ENCODE results near the gene STX16.
"Not testable (repeated sequence)": the region's sequence is repeated elsewhere in the genome, so short reads cannot be mapped to it uniquely, and the experiment has no call there.

The STX16 gene

GRCh38 chr20:58637466-58638213 lies 13.4 kb upstream of the STX16 start:
- no peak for DNase-seq

GRCh38 chr20:58638467-58639181 lies 12.5 kb upstream of the STX16 start:
- no peak for DNase-seq

GRCh38 chr20:58639182-58640146 lies 11.6 kb upstream of the STX16 start:
- no peak for DNase-seq

GRCh38 chr20:58640446-58640845 lies 10.6 kb upstream of the STX16 start:
- no peak for DNase-seq

- DNase-seq = no peak
Observed at GRCh38 chr20:58642441-58642840, 8.6 kb upstream of the STX16 start.

GRCh38 chr20:58642896-58643295 lies 8.2 kb upstream of the STX16 start:
- not testable (repeated sequence) for DNase-seq

GRCh38 chr20:58645412-58645968 lies 5.6 kb upstream of the STX16 start:
- no peak for DNase-seq

- no peak for DNase-seq
Observed at GRCh38 chr20:58646257-58646656, 4.8 kb upstream of the STX16 start.

- no peak for DNase-seq
Observed at GRCh38 chr20:58646703-58647102, 4.4 kb upstream of the STX16 start.

GRCh38 chr20:58647162-58647795 lies 3.8 kb upstream of the STX16 start:
- peak in 2 of 6 experiments; percentile 4 to 8 for DNase-seq

GRCh38 chr20:58647796-58648501 lies 3.1 kb upstream of the STX16 start:
- no peak for DNase-seq

GRCh38 chr20:58648502-58648825 lies 2.6 kb upstream of the STX16 start:
- not testable (repeated sequence) for DNase-seq

GRCh38 chr20:58649288-58650180 lies 1.5 kb upstream of the STX16 start:
- peak in 4 of 6 experiments; percentile 34 to 65 (median 48) for DNase-seq

- DNase-seq = peak; percentile 49 to 72 (median 56)
Observed at GRCh38 chr20:58650181-58650775, 805 bp upstream of the STX16 start.

- no peak for DNase-seq
Observed at GRCh38 chr20:58651559-58651945, 469 bp downstream of the STX16 start.

- DNase-seq = peak; percentile 80 to 90 (median 88)
Observed at GRCh38 chr20:58651946-58652605, 993 bp downstream of the STX16 start.

GRCh38 chr20:58652606-58653294 lies 1.7 kb downstream of the STX16 start:
- peak in 1 of 6 experiments; percentile 62 for DNase-seq

- DNase-seq = no peak
Observed at GRCh38 chr20:58654337-58654736, 3.3 kb downstream of the STX16 start.
